NT2/D1 (cell line): ENCODE measurements around the gene ANXA3.

Experiments used
- YY1 ChIP-seq: IDR thresholded peaks from 2 replicates; pipeline ENCODE4 v1.6.1; 2011; ENCODE audit not compliant: insufficient read length, insufficient read depth
- ZNF274 ChIP-seq: IDR thresholded peaks from 2 replicates; pipeline ENCODE4 v1.6.1; 2011; ENCODE audit warnings: mild to moderate bottlenecking, low read depth, low read length

GRCh38 chr4:78652282-78652876 is 100.8 kb downstream of the ANXA3 start:
- TF ChIP-seq YY1 (no peak), ZNF274 (no peak)
